SK-N-MC (cell line): Measurements from ENCODE around the gene BMPR1B.

Experiments
- EZH2 ChIP-seq: fragments of 200-600 bp; sonication (generic); IDR thresholded peaks from one replicate; pipeline ENCODE4 v1.6.1; 2017; ENCODE audit warnings: antibody characterized with exemption
- FOXP2 ChIP-seq: optimal IDR thresholded peaks from 2 replicates; pipeline ENCODE3; 2011; ENCODE audit warnings: mild to moderate bottlenecking, moderate library complexity; ENCODE audit not compliant: insufficient read depth; ENCODE audit errors: extremely low read length, control extremely low read depth
- POLR2AphosphoS5 ChIP-seq: IDR thresholded peaks from 2 replicates; pipeline ENCODE4 v1.6.1; 2012; ENCODE audit warnings: mild to moderate bottlenecking, low read depth, low read length, borderline replicate concordance

- TF ChIP-seq FOXP2 (no peak), EZH2 (no peak), POLR2AphosphoS5 (no peak)
Measured at GRCh38 chr4:94767446-94767845, 9.7 kb downstream of the BMPR1B start.
